Measurements from ENCODE around the gene SIK2. TPM values are rescaled to one million over a fixed set of nuclear protein-coding genes. Genes with fewer than 3 reads are reported as not detected.
"Not testable (repeated sequence)": the region's sequence is repeated elsewhere in the genome, so short reads cannot be mapped to it uniquely, and the experiment has no call there.

Gene SIK2
- total RNA-seq, 1 donor from 2014 or later, result 10.0 TPM

- Mint-ChIP-seq H3K4me1 (peaks cover 25% of the 10 kb centered on the region), H3K4me3 (peak overlapping the region; percentile 100), H3K27me3 (no peaks in the 10 kb centered on the region), H3K9me3 (no peaks in the 10 kb centered on the region), H3K36me3 (ENCODE audit: low read depth) (peaks cover 39% of the 10 kb centered on the region), H3K27ac (peak overlapping the region; percentile 93)
- CTCF ChIA-PET, result interaction anchor here (0.9 to 4.6 kb wide), 3 partner anchors 11 to 161 kb away, joined by 3 to 47 read pairs (median 4); no protein-coding TSS in a partner anchor
- TF ChIP-seq, protein P1, sequence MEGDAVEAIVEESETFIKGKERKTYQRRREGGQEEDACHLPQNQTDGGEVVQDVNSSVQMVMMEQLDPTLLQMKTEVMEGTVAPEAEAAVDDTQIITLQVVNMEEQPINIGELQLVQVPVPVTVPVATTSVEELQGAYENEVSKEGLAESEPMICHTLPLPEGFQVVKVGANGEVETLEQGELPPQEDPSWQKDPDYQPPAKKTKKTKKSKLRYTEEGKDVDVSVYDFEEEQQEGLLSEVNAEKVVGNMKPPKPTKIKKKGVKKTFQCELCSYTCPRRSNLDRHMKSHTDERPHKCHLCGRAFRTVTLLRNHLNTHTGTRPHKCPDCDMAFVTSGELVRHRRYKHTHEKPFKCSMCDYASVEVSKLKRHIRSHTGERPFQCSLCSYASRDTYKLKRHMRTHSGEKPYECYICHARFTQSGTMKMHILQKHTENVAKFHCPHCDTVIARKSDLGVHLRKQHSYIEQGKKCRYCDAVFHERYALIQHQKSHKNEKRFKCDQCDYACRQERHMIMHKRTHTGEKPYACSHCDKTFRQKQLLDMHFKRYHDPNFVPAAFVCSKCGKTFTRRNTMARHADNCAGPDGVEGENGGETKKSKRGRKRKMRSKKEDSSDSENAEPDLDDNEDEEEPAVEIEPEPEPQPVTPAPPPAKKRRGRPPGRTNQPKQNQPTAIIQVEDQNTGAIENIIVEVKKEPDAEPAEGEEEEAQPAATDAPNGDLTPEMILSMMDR (IDR thresholded peaks at IDR 0.05), result no peak
- ATAC-seq (ENCODE audit: low read depth) (no peak), DNase-seq (no peak)
- POLR2A ChIA-PET, result interaction anchor here (0.6 to 2.6 kb wide), 6 partner anchors 11 to 162 kb away, joined by 3 to 29 read pairs (median 5); partner anchors contain the start of gene ALG9
- intact Hi-C loops (cut with micrococcal nuclease), result loop anchor here (5.0 kb wide), 1 partner anchor 107 kb away; the partner anchor contains the start of gene ALG9
These were observed 163.2 kb downstream of the SIK2 start for GRCh38 chr11:111765320-111765983.

DNA sequence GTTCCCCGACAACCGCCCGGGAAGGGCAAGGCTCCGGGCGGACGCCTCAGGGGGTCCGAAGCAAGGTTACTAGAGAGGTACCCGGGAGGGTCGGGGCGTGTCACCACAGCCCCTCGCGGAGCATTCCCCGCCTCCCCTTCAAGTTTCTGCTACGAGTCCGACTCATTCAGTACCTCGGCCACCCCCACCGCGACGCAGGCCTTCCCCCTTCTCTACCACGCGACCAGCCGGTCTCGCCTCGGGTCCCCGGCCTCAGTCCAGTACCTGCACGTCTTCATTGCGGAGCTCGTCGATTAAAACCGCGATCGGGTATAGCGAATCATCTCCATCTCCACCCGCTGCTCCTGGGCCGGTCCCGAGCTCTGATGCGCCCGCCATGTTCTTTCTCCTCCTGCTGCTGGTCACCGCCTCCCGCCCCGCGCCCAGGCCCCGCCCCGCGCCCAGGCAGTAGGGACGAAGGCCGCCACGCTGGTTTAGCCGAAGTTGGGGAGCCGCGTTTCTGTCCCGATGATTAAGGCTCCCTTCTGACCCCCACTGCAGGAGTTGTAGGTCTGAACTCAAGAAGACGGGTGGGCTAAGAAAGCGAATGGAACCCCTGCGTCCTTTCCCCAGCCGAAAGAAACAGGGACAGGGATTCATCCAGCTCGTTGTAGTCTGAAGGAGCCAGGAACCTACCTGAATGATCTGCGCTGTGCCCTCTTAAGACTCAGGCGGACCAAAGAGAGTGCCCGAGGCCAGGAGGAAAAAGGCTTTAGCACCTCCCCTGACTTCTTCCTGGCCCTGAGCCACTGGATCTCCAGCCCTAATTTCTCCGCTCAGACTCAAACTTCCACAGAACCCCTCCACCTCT is 164.0 kb downstream of the SIK2 start, which contains the start of gene PPP2R1B:
PPP2R1B (minus strand) TSS at position 406 of the 850 bp plus-strand sequence; CDS start at position 378, 28 bp downstream.
- ChIA-PET CTCF (interaction anchor here (0.7 to 4.6 kb wide), 7 partner anchors 10 to 483 kb away, joined by 3 to 47 read pairs (median 3); partner anchors contain the start of gene ALG9), POLR2A (interaction anchor here (0.6 to 2.6 kb wide), 6 partner anchors 10 to 163 kb away, joined by 3 to 29 read pairs (median 5); partner anchors contain the start of gene ALG9)
- H3K36me3 Mint-ChIP-seq (ENCODE audit: low read depth), result peaks cover 32% of the 10 kb centered on the region
- peaks cover 25% of the 10 kb centered on the region for H3K4me1 Mint-ChIP-seq
- intact Hi-C loops (cut with micrococcal nuclease), result loop anchor here (1.0 to 5.0 kb wide), 4 partner anchors 10 to 164 kb away; partner anchors contain the start of genes ALG9 and SIK2
- peak; percentile 70 for DNase-seq
- peak; percentile 97 for ATAC-seq (ENCODE audit: low read depth)
- H3K9me3 Mint-ChIP-seq, result no peaks in the 10 kb centered on the region
- TF ChIP-seq, protein P1 (IDR thresholded peaks at IDR 0.05), result no peak
- peak within 1 kb of the TSS; percentile 93 for H3K27ac Mint-ChIP-seq
- peak within 1 kb of the TSS; percentile 100 for H3K4me3 Mint-ChIP-seq
- H3K27me3 Mint-ChIP-seq, result no peaks in the 10 kb centered on the region

DNA sequence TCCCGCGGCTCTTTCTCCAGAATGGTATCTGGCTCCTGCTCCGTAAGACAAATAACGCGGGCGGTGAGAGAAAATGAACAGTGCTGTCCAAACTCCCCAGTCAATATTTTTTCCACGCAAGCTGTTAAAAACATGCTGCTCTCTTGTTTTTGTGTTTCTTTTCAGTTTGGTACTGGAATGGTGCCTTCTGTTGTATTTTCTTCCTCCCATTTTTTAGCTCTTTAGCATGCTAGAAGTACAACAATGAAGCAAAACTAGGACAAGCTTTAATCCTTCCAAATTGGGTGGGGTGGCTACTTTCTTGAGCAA is 164.5 kb downstream of the SIK2 start:
- ChIA-PET CTCF (interaction anchor here (0.7 to 4.6 kb wide), 7 partner anchors 10 to 484 kb away, joined by 3 to 47 read pairs (median 3); partner anchors contain the start of gene ALG9), POLR2A (interaction anchor here (1.4 to 2.6 kb wide), 3 partner anchors 10 to 164 kb away, joined by 7 to 29 read pairs (median 8); no protein-coding TSS in a partner anchor)
- Mint-ChIP-seq H3K9me3 (no peaks in the 10 kb centered on the region), H3K4me1 (peaks cover 25% of the 10 kb centered on the region), H3K27me3 (no peaks in the 10 kb centered on the region), H3K27ac (peak overlapping the region; percentile 93), H3K36me3 (ENCODE audit: low read depth) (peaks cover 29% of the 10 kb centered on the region), H3K4me3 (peak overlapping the region; percentile 100)
- TF ChIP-seq, protein P1 (IDR thresholded peaks at IDR 0.05), result no peak
- intact Hi-C loops (cut with micrococcal nuclease), result loop anchor here (1.0 to 5.0 kb wide), 4 partner anchors 10 to 164 kb away; partner anchors contain the start of genes ALG9 and SIK2
- ATAC-seq (ENCODE audit: low read depth) (no peak), DNase-seq (no peak)

DNA sequence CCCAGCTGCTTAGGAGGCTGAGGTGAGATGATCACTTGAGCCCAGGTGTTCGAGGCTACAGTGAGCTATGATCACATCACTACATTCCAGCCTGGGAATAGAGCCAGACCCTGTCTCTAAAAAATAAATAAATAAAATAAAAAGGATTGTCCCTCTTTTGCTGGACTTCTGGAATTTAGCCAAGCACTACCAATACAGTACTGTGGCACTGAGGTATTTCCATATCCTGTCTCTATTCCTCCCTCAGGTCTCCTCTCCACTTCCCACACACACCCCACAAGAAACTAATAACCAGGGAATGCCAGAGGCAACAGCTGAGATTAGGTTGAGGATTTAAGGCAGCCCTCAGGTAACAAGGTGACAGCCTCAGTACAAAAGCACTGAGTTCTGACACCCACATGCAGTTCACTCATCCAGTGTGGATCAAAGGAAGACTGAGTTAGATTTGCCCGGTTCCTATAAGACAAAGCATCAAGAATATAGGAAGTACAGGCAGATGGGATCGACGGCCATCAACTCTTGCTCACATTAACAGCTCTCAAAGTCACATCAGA is 168.4 kb downstream of the SIK2 start:
- POLR2A ChIA-PET, result no interaction called here

DNA sequence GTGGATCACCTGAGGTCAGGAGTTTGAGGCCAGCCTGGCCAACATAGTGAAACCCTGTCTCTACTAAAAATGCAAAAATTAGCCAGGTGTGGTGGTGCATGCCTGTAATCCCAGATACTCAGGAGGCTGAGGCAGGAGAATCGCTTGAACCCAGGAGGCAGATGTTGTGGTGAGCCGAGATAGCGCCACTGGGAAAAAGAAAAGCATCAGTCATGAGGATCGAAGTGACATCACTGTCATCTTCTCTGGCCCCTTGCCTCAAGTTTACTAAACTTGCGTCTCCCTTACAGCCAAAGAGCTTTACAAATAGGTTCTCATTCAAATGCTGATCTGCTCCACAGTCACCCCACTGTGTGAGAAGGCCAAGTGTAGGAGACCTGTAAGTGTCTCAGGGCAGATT is 169.0 kb downstream of the SIK2 start:
- ATAC-seq (ENCODE audit: low read depth); H3K9me3 Mint-ChIP-seq; DNase-seq; POLR2A ChIA-PET; H3K27me3 Mint-ChIP-seq; H3K4me3 Mint-ChIP-seq; H3K36me3 Mint-ChIP-seq (ENCODE audit: low read depth); H3K27ac Mint-ChIP-seq: not testable (repeated sequence)
- H3K4me1 Mint-ChIP-seq, result peaks cover 18% of the 10 kb centered on the region
- CTCF ChIA-PET, result interaction anchor here (1.2 to 1.9 kb wide), 2 partner anchors 167 to 185 kb away, joined by 3 to 4 read pairs; no protein-coding TSS in a partner anchor
- intact Hi-C loops (cut with micrococcal nuclease), result loop anchor here (10.0 kb wide), 1 partner anchor 1336 kb away; no protein-coding TSS in a partner anchor

More for the DNA sequence above, 168.4 kb downstream of the SIK2 start:
- Mint-ChIP-seq H3K36me3 (ENCODE audit: low read depth) (peaks cover 2% of the 10 kb centered on the region), H3K4me1 (peaks cover 13% of the 10 kb centered on the region), H3K27me3 (no peaks in the 10 kb centered on the region), H3K27ac (no peak overlapping the region), H3K4me3 (no peak overlapping the region), H3K9me3 (no peaks in the 10 kb centered on the region)
- intact Hi-C loops (cut with micrococcal nuclease), result loop anchor here (10.0 kb wide), 1 partner anchor 1336 kb away; no protein-coding TSS in a partner anchor
- DNase-seq (no peak), ATAC-seq (ENCODE audit: low read depth) (no peak)
- CTCF ChIA-PET, result interaction anchor here (1.9 kb wide), 1 partner anchor 166 kb away, joined by 4 read pairs; no protein-coding TSS in a partner anchor
- TF ChIP-seq, protein P1 (IDR thresholded peaks at IDR 0.05), result no peak
